Colonic mucosa (tissue), 4 donors: ENCODE measurements around the gene TMEM131. TPM values are rescaled to one million over a fixed set of nuclear protein-coding genes. Genes with fewer than 3 reads are reported as not detected.

Experiments
- DNase-seq: peaks from one replicate; pipeline ENCODE4 v3.0.0-alpha.2; 2020
- H3K27ac ChIP-seq: fragments of 200-600 bp; one replicate; pipeline ENCODE4 v1.8.0; 2021
- H3K27me3 ChIP-seq: fragments of 200-600 bp; one replicate; pipeline ENCODE4 v1.8.0; 2021
- H3K36me3 ChIP-seq: fragments of 200-600 bp; one replicate; pipeline ENCODE4 v1.8.0; 2021
- H3K4me1 ChIP-seq: fragments of 200-600 bp; one replicate; pipeline ENCODE4 v1.8.0; 2021; ENCODE audit warnings: mild to moderate bottlenecking
- H3K4me3 ChIP-seq: fragments of 200-600 bp; one replicate; pipeline ENCODE4 v1.8.0; 2021
- H3K9ac ChIP-seq, 2 donors: one replicate each; pipeline ENCODE4 v1.7.0; 2013; ENCODE audit warnings: control low read depth in 2 of 2, low read depth in 2 of 2, low read length in 2 of 2
- H3K9me3 ChIP-seq: fragments of 200-600 bp; one replicate; pipeline ENCODE4 v1.8.0; 2021
- CTCF ChIP-seq: fragments of 200-600 bp; IDR thresholded peaks from one replicate; pipeline ENCODE4 v1.8.0; 2022; ENCODE audit warnings: antibody characterized with exemption, mild to moderate bottlenecking
- intact Hi-C: fragments of 100-400 bp; cut with DNase I; formaldehyde crosslinking; loops from one replicate; pipeline ENCODE4 v1.14.1; 2022
- total RNA-seq, 2 donors: library from RNA; stranded (reverse); fragmentation: NEBNext Ultra II Directional in 1 of 2; extraction: Animal tissue kit (Norgen Biotek cat#: 25700) in 1 of 2; gene quantifications; one replicate each; pipeline ENCODE4 v1.2.1, GENCODE V29; 2021
- donor health status: healthy.
- donor health status: DM: no; HTN: no; CAD: no.
- donor health status: DM: no; HTN: no; CAD: no.

The TMEM131 gene
- total RNA-seq, 2 donors from 2014 or later = 52.4 to 60.8 TPM

DNA sequence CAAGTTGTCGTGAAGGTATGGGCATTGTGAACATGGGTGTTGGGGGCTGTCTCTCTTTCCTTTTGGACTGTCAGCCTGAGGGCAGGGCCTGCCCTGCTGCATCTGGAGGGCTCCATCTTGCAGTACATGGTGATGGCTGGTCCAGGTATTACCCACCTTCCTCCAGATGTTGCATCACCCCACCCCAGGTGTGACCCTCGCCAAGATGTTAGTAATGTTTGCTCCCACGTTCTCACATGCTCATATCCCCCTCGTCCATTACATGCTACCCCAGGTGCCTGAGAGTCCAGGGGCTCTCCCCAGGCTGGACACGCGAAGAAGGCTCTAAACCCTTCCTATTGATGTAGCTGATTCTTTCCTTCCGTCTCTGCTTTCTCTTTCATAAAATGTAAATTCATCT is 268.5 kb downstream of the TMEM131 start:
- no peak for TF ChIP-seq CTCF
- no peak overlapping the region for H3K27ac ChIP-seq
- H3K27me3 ChIP-seq = no peaks in the 10 kb centered on the region
- H3K9ac ChIP-seq = no peak overlapping the region
- no peaks in the 10 kb centered on the region for H3K9me3 ChIP-seq
- no peak for DNase-seq
- no peaks in the 10 kb centered on the region for H3K36me3 ChIP-seq
- intact Hi-C loops = no loop called here
- no peak overlapping the region for H3K4me3 ChIP-seq
- H3K4me1 ChIP-seq = no peaks in the 10 kb centered on the region

DNA sequence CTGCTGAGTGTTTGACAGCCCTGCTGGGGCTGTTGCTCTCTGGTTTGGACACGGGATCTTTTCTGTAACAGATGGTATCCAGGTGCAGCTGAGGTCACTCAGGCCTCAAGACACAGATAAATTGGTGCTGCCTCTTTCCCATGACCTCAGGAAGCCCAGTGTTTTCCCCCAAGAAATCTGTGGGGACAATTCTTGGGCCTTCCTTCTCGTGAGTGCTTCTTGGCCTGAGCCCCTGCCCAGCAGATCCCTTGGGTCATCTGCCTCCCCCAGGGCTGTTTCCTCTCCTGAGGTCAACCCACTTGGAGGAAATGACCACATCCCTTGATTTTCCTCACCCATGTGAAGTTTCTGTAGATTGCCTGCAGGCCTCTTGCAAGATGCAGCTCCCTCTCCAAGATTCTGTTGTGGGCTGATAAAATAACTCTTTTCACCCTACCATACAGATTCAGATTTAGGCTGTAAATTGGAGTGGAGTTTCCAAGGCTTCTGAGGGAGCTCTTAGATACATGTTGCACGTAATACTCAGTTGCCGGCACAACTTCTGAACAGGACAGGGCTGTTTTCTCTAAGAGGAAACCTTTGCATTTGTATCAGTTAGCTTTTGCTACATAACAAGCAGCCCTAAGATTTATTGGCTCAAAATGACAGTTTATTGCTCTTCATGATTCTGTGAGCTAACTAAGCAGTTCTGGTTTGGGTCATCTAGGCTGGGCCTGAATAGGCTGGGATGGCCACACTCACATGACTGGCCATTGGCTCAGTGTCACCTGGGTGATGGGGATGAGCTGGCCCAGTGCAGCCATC is 269.3 kb downstream of the TMEM131 start:
- Histone ChIP-seq H3K27ac (no peak overlapping the region), H3K27me3 (no peaks in the 10 kb centered on the region), H3K9ac (no peak overlapping the region), H3K9me3 (no peaks in the 10 kb centered on the region), H3K36me3 (no peaks in the 10 kb centered on the region), H3K4me3 (no peak overlapping the region), H3K4me1 (no peaks in the 10 kb centered on the region)
- no peak for TF ChIP-seq CTCF
- no peak for DNase-seq
- intact Hi-C loops = no loop called here

GRCh38 chr2:97724946-97725688 is 270.6 kb downstream of the TMEM131 start:
- no peak for TF ChIP-seq CTCF

GRCh38 chr2:97724501-97724900 is 271.2 kb downstream of the TMEM131 start:
- no peaks in the 10 kb centered on the region for H3K9me3 ChIP-seq
- no peak for DNase-seq
- intact Hi-C loops = no loop called here
- H3K27ac ChIP-seq = no peak overlapping the region
- no peaks in the 10 kb centered on the region for H3K36me3 ChIP-seq
- H3K4me3 ChIP-seq = no peak overlapping the region
- no peak for TF ChIP-seq CTCF
- H3K4me1 ChIP-seq = no peaks in the 10 kb centered on the region
- H3K9ac ChIP-seq = no peak overlapping the region
- H3K27me3 ChIP-seq = no peaks in the 10 kb centered on the region

More at GRCh38 chr2:97724946-97725688, 270.6 kb downstream of the TMEM131 start:
- Histone ChIP-seq H3K27ac (no peak overlapping the region), H3K4me1 (no peaks in the 10 kb centered on the region), H3K36me3 (no peaks in the 10 kb centered on the region), H3K4me3 (no peak overlapping the region), H3K9me3 (no peaks in the 10 kb centered on the region), H3K27me3 (no peaks in the 10 kb centered on the region), H3K9ac (no peak overlapping the region)
- no peak for DNase-seq
- intact Hi-C loops = no loop called here

GRCh38 chr2:97724073-97724410 is 271.7 kb downstream of the TMEM131 start:
- H3K27ac ChIP-seq = no peak overlapping the region
- no peak overlapping the region for H3K9ac ChIP-seq
- no peaks in the 10 kb centered on the region for H3K9me3 ChIP-seq
- no peak overlapping the region for H3K4me3 ChIP-seq
- TF ChIP-seq CTCF = no peak
- no peak for DNase-seq
- no peaks in the 10 kb centered on the region for H3K4me1 ChIP-seq
- no peaks in the 10 kb centered on the region for H3K27me3 ChIP-seq
- intact Hi-C loops = no loop called here
- no peaks in the 10 kb centered on the region for H3K36me3 ChIP-seq
